Measurements from ENCODE around the gene IGFBP6.

IGFBP6 gene

GRCh38 chr12:53133722-53134121, 36.3 kb downstream of the IGFBP6 start:
- TF ChIP-seq, protein P1, sequence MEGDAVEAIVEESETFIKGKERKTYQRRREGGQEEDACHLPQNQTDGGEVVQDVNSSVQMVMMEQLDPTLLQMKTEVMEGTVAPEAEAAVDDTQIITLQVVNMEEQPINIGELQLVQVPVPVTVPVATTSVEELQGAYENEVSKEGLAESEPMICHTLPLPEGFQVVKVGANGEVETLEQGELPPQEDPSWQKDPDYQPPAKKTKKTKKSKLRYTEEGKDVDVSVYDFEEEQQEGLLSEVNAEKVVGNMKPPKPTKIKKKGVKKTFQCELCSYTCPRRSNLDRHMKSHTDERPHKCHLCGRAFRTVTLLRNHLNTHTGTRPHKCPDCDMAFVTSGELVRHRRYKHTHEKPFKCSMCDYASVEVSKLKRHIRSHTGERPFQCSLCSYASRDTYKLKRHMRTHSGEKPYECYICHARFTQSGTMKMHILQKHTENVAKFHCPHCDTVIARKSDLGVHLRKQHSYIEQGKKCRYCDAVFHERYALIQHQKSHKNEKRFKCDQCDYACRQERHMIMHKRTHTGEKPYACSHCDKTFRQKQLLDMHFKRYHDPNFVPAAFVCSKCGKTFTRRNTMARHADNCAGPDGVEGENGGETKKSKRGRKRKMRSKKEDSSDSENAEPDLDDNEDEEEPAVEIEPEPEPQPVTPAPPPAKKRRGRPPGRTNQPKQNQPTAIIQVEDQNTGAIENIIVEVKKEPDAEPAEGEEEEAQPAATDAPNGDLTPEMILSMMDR (IDR thresholded peaks at IDR 0.05; ENCODE audit: low read depth, low read length, missing control alignments), result no peak
- DNase-seq (ENCODE audit: low read depth), result no peak
- in situ Hi-C loops (cut with HindIII; ENCODE audit: low sequenced_read_pairs), result loop anchor here (5.0 to 10.0 kb wide), 2 partner anchors 56 to 131 kb away; partner anchors contain the start of genes ESPL1 and SPRYD3
- H3K4me3 ChIP-seq (ENCODE audit: low read depth, low read length), result no peak overlapping the region

DNA sequence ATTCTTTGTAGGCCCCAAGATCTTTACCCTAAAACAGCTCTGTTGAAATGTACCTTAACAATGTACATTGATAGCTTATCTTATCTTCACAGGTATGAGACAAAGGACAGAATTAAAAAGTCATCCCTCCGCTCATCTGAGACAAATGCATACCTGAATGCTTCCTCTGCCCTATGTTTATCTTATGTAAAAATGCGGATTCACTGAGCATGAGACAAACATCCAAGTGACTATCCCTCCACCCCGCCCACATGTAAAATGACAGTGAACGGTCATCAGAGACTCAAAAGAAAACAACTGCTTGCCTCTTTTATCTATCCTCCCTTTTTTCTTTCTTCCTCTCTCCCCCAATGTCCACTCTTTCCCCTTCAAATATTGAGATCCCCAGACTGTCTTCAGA, 45.9 kb downstream of the IGFBP6 start:
- in situ Hi-C loops (cut with HindIII; ENCODE audit: low sequenced_read_pairs), result no loop called here
- no peak for DNase-seq (ENCODE audit: low read depth)
- no peak overlapping the region for H3K4me3 ChIP-seq (ENCODE audit: low read depth, low read length)
- TF ChIP-seq, protein P1 (IDR thresholded peaks at IDR 0.05; ENCODE audit: low read depth, low read length, missing control alignments), result no peak

DNA sequence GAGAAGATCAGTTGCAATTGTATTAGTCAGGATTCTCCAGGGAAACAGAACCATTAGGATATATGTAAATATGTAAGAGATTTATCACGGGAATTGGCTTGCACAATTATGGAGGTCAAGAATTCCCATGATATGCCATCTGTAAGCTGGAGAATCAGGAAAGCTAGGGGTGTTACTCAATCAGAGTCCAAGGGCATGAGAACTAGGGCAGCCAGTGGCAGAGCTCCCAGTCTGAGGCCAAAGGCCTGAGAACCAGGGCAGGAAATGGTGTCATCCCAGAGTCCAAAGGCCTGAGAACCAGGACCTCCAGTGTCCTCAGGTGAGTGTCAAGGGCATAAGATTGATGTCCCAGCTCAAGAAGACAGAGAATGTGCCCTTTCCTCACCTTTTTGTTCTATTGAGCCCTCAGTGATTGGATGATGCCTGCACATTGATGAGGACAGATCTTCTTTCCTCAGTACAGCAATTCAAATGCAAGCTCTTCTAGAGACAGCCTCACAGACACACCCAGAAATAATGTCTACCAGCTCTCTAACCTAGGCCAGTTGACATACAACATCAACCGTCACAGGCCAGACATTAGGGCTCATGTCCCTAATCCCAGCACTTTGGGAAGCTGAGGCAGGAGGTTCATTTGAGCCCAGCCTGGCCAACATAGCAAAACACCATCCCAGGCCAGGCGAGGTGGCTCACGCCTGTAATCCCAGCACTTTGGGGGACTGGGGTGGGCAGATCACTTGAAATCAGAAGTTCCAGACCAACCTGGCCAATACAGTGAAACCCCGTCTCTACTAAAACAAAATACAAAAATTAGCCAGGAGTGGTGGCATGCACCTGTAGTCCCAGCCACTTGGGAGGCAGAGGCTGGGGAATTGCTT, 48.2 kb downstream of the IGFBP6 start:
- TF ChIP-seq, protein P1 (IDR thresholded peaks at IDR 0.05; ENCODE audit: low read depth, low read length, missing control alignments), result no peak
- DNase-seq (ENCODE audit: low read depth), result no peak
- in situ Hi-C loops (cut with HindIII; ENCODE audit: low sequenced_read_pairs), result no loop called here
- no peak overlapping the region for H3K4me3 ChIP-seq (ENCODE audit: low read depth, low read length)

GRCh38 chr12:53147181-53147580, 49.7 kb downstream of the IGFBP6 start:
- DNase-seq (ENCODE audit: low read depth), result no peak
- in situ Hi-C loops (cut with HindIII; ENCODE audit: low sequenced_read_pairs), result no loop called here
- H3K4me3 ChIP-seq (ENCODE audit: low read depth, low read length), result no peak overlapping the region
- TF ChIP-seq, protein P1 (IDR thresholded peaks at IDR 0.05; ENCODE audit: low read depth, low read length, missing control alignments), result no peak

DNA sequence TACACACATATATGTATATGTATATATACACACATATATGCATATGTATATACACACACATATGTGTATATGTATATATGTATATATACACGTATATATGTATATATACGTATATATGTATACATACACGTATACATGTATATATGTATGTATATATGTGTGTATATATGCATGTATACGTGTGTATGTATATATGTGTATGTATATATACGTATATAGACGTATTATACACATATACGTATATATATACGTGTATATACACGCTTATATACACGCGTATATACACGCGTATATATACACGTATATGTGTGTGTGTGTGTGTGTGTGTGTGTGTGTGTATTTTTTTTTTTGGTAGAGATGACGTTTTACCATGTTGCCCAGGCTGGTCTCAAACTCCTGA, 50.2 kb downstream of the IGFBP6 start:
- no peak for DNase-seq (ENCODE audit: low read depth)
- TF ChIP-seq, protein P1 (IDR thresholded peaks at IDR 0.05; ENCODE audit: low read depth, low read length, missing control alignments), result no peak
- H3K4me3 ChIP-seq (ENCODE audit: low read depth, low read length), result no peak overlapping the region
- in situ Hi-C loops (cut with HindIII; ENCODE audit: low sequenced_read_pairs), result no loop called here

DNA sequence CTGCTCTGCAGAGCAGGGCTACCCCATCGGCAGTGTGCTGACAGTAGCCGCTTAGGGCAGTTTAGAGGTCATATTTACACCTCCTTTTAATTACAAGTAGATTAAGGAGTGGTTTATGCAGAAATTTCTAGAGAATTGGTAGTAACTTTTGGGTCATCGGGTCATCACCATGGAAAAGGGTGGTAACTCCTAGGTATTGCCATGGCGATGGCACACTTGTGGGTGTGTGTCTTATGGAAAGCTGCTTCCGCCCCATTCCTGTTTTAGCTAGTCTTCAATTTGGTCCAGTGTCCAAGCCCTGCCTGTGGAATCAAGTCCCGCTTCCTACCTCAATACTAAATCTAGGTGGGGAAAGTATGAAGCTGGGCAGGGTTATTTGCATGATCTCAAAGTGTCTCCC, 53.6 kb downstream of the IGFBP6 start:
- no peak overlapping the region for H3K4me3 ChIP-seq (ENCODE audit: low read depth, low read length)
- in situ Hi-C loops (cut with HindIII; ENCODE audit: low sequenced_read_pairs), result no loop called here

More for the DNA sequence above, 53.6 kb downstream of the IGFBP6 start:
- TF ChIP-seq, protein P1 (IDR thresholded peaks at IDR 0.05; ENCODE audit: low read depth, low read length, missing control alignments), result no peak
- no peak for DNase-seq (ENCODE audit: low read depth)
